Karpas-422 (cell line): ENCODE data around the gene RNPS1. TPM values are rescaled to one million over a fixed set of nuclear protein-coding genes. Genes with fewer than 3 reads are reported as not detected.
"Not testable (repeated sequence)": the region's sequence is repeated elsewhere in the genome, so short reads cannot be mapped to it uniquely, and the experiment has no call there.

Experiments
- DNase-seq: peaks from one replicate; pipeline ENCODE4 v3.0.0-alpha.2; 2015
- H2AFZ ChIP-seq: fragments of 200-600 bp; sonication (generic); 2 replicates; pipeline ENCODE4 v1.6.1; 2014; ENCODE audit warnings: antibody characterized with exemption, low read length, mixed read lengths
- H3K27ac ChIP-seq: fragments of 200-600 bp; sonication (generic); 2 replicates; pipeline ENCODE4 v1.5.1; 2014; ENCODE audit warnings: mild to moderate bottlenecking, low read length, moderate library complexity
- H3K27me3 ChIP-seq: fragments of 200-600 bp; sonication (generic); 2 replicates; pipeline ENCODE4 v1.6.1; 2014; ENCODE audit warnings: low read length, mixed read lengths
- H3K36me3 ChIP-seq: fragments of 200-600 bp; sonication (generic); 2 replicates; pipeline ENCODE4 v1.6.1; 2014; ENCODE audit warnings: low read length, mixed read lengths; ENCODE audit not compliant: insufficient read depth
- H3K4me1 ChIP-seq: fragments of 200-600 bp; sonication (generic); 2 replicates; pipeline ENCODE4 v1.6.1; 2014; ENCODE audit warnings: mild to moderate bottlenecking, low read length, mixed read lengths
- H3K4me2 ChIP-seq: fragments of 200-600 bp; sonication (generic); 2 replicates; pipeline ENCODE4 v1.6.1; 2014; ENCODE audit warnings: low read length, low read depth, mild to moderate bottlenecking; ENCODE audit not compliant: poor library complexity, severe bottlenecking
- H3K4me3 ChIP-seq: fragments of 200-600 bp; sonication (generic); 2 replicates; pipeline ENCODE4 v1.5.1; 2014; ENCODE audit warnings: mild to moderate bottlenecking, antibody characterized with exemption, low read length, mixed read lengths
- H3K79me2 ChIP-seq: fragments of 200-600 bp; sonication (generic); 2 replicates; pipeline ENCODE4 v1.6.1; 2014; ENCODE audit warnings: mild to moderate bottlenecking, low read length, mixed read lengths
- H3K9ac ChIP-seq: fragments of 200-600 bp; sonication (generic); 2 replicates; pipeline ENCODE4 v1.6.0; 2014; ENCODE audit warnings: low read length
- H3K9me2 ChIP-seq: fragments of 200-600 bp; sonication (generic), shearing (Covaris generic); replicated peaks from 2 replicates; pipeline ENCODE4 v1.6.0; 2014; ENCODE audit warnings: mild to moderate bottlenecking, low read length, moderate library complexity; ENCODE audit not compliant: insufficient read depth
- H3K9me3 ChIP-seq: fragments of 300-700, 200-600 bp; sonication (generic); 2 replicates; pipeline ENCODE4 v1.6.1; 2014; ENCODE audit warnings: low read length, mixed read lengths
- H4K20me1 ChIP-seq: fragments of 200-600 bp; sonication (generic); 2 replicates; pipeline ENCODE4 v1.6.1; 2014; ENCODE audit warnings: mild to moderate bottlenecking, antibody characterized with exemption, low read length, low read depth; ENCODE audit not compliant: insufficient read depth
- total RNA-seq: library from RNA; depleted of rRNA; stranded (reverse); fragments of >200 nt; shearing (Covaris generic); gene quantifications from 2 replicates; pipeline ENCODE4 v1.2.3, GENCODE V29; 2014; ENCODE audit warnings: low replicate concordance

RNPS1 gene
- total RNA-seq, 1 experiment from 2014 or later: 125 TPM

DNA sequence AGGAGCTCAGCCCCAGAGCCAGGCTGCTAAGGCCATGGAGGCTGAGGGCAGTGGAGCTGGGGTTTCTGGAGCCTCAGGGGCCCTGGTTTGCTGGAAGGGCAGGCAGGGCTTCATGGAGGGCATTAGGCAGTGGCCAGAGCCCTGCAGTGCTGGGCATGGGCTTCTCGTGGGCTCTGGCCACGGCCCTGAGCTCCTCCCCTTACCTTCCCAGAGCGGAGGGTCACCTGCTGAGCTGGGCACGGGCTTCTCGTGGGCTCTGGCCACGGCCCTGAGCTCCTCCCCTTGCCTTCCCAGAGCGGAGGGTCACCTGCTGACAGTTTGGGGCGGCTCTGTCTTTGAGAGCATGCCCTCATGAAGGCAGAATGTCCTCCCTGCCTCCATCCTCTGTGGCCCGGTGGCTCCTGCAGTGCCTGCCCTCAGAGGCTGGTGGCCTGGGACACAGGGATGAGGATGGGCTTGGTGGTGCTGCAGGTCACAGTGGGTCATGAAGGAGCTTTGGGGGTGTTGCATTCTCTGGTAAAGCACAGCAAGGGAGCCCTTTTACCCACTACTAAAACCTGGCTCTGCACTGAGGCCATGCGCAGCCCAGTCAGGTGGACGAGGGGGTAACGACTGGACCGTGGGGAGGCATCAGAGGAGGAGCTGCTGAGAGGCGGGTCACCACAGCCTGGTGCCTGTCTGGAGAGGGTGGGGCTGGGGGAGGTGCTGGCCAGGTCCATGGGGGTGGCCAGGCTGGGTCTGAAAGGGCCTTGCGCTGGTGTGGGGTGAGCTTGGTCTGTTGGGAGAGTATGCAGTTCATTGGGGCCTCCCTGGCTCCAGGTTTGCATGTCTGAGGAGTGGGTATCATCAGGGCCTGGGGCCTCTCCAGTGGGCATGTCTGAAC lies 2.9 kb upstream of the RNPS1 start:
- Histone ChIP-seq H3K9ac (no peak overlapping the region), H3K9me3 (no peaks in the 10 kb centered on the region), H3K27me3 (no peaks in the 10 kb centered on the region), H2AFZ (no peak overlapping the region), H3K9me2 (no peaks in the 10 kb centered on the region), H3K4me1 (peaks cover 22% of the 10 kb centered on the region), H3K4me3 (no peak overlapping the region), H3K79me2 (peaks cover 23% of the 10 kb centered on the region), H3K36me3 (peaks cover 3% of the 10 kb centered on the region; the same call in 1 of the 2 replicates), H3K27ac (no peak overlapping the region), H3K4me2 (no peak overlapping the region), H4K20me1 (peaks cover 24% of the 10 kb centered on the region)
- DNase-seq: no peak

GRCh38 chr16:2270070-2270462 lies 2.1 kb upstream of the RNPS1 start:
- peaks cover 31% of the 10 kb centered on the region for H4K20me1 ChIP-seq
- H3K9ac ChIP-seq: no peak overlapping the region
- no peaks in the 10 kb centered on the region for H3K9me2 ChIP-seq
- H3K4me1 ChIP-seq: peaks cover 25% of the 10 kb centered on the region
- no peak overlapping the region for H2AFZ ChIP-seq
- no peaks in the 10 kb centered on the region for H3K27me3 ChIP-seq
- H3K4me3 ChIP-seq: peak overlapping the region; percentile 91; the same call in 1 of the 2 replicates
- H3K9me3 ChIP-seq: no peaks in the 10 kb centered on the region
- H3K27ac ChIP-seq: no peak overlapping the region
- H3K4me2 ChIP-seq: peak overlapping the region; percentile 86
- H3K79me2 ChIP-seq: peaks cover 31% of the 10 kb centered on the region
- H3K36me3 ChIP-seq: peaks cover 9% of the 10 kb centered on the region; the same call in 1 of the 2 replicates
- no peak for DNase-seq

- Histone ChIP-seq H3K4me3 (peak overlapping the region; percentile 91), H3K36me3 (peaks cover 31% of the 10 kb centered on the region; the same call in 1 of the 2 replicates), H3K79me2 (peaks cover 56% of the 10 kb centered on the region), H4K20me1 (peaks cover 56% of the 10 kb centered on the region), H3K9ac (peak overlapping the region; percentile 85), H3K4me2 (peak overlapping the region; percentile 86), H3K4me1 (peaks cover 25% of the 10 kb centered on the region), H3K27ac (peak overlapping the region; percentile 84)
- H2AFZ ChIP-seq, DNase-seq, H3K27me3 ChIP-seq, H3K9me2 ChIP-seq, H3K9me3 ChIP-seq: not testable (repeated sequence)
Observed at GRCh38 chr16:2267505-2267912, 417 bp downstream of the RNPS1 start.

GRCh38 chr16:2266887-2267286 lies 1.0 kb downstream of the RNPS1 start:
- DNase-seq, H2AFZ ChIP-seq, H3K9me3 ChIP-seq, H3K9me2 ChIP-seq, H3K27me3 ChIP-seq: not testable (repeated sequence)
- peaks cover 25% of the 10 kb centered on the region for H3K4me1 ChIP-seq
- H3K79me2 ChIP-seq: peaks cover 63% of the 10 kb centered on the region
- peaks cover 61% of the 10 kb centered on the region for H4K20me1 ChIP-seq
- H3K27ac ChIP-seq: peak overlapping the region; percentile 37
- peak overlapping the region; percentile 86 for H3K4me2 ChIP-seq
- peaks cover 37% of the 10 kb centered on the region; the same call in 1 of the 2 replicates for H3K36me3 ChIP-seq
- peak overlapping the region; percentile 91 for H3K4me3 ChIP-seq
- H3K9ac ChIP-seq: peak overlapping the region; percentile 85

DNA sequence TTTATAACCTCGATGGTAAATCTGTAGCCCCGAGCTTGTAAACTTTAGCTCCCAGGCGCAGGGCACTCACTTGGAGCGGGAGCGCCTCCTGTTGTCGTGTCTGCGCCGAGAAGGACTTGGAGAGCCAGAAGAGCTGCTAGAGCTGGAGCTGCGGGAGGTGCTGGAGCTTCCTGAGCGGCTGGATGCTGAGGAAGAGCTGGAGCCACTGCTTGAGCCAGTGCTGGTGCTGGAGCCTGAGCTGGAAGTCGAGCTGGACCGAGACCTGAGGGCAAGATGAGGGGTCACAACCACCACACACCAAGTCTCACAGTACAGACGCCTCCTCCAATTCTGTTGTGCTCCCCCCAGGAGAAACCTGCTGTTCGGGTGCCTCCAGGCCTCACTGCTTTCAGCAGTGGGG lies 4.9 kb downstream of the RNPS1 start:
- DNase-seq, H3K27ac ChIP-seq, H2AFZ ChIP-seq, H3K27me3 ChIP-seq, H3K4me2 ChIP-seq, H3K9ac ChIP-seq, H3K9me2 ChIP-seq, H3K4me3 ChIP-seq, H3K9me3 ChIP-seq: not testable (repeated sequence)
- peaks cover 60% of the 10 kb centered on the region for H3K36me3 ChIP-seq
- peaks cover 12% of the 10 kb centered on the region for H3K4me1 ChIP-seq
- peaks cover 78% of the 10 kb centered on the region for H3K79me2 ChIP-seq
- peaks cover 61% of the 10 kb centered on the region for H4K20me1 ChIP-seq

DNA sequence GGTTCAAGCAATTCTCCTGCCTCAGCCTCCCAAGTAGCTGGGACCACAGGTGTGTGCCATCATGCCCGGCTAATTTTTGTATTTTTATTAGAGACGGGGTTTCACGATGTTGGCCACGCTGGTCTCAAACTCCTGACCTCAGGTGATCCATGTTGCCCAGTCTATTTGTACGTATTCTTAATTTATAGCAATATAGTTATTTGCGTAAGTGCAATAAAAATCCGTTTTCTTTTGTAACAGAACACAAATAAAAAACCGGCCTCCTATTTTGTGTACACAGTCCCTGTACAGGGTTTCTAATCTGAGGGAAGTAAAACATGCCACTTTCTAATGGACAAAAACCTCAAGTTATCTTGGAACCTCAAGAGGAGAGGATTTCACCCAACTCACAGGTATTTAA lies 7.7 kb downstream of the RNPS1 start:
- Histone ChIP-seq H3K9me3 (no peaks in the 10 kb centered on the region), H3K36me3 (peaks cover 78% of the 10 kb centered on the region), H4K20me1 (peaks cover 56% of the 10 kb centered on the region), H3K27ac (no peak overlapping the region), H3K4me1 (no peaks in the 10 kb centered on the region), H3K9ac (no peak overlapping the region), H3K4me2 (no peak overlapping the region), H2AFZ (no peak overlapping the region), H3K79me2 (peaks cover 61% of the 10 kb centered on the region), H3K27me3 (no peaks in the 10 kb centered on the region), H3K4me3 (no peak overlapping the region), H3K9me2 (no peaks in the 10 kb centered on the region)
- DNase-seq: no peak

- Histone ChIP-seq H4K20me1 (peaks cover 41% of the 10 kb centered on the region), H3K36me3 (peaks cover 66% of the 10 kb centered on the region), H3K79me2 (peaks cover 44% of the 10 kb centered on the region)
- H3K9me3 ChIP-seq, H3K4me3 ChIP-seq, H3K27me3 ChIP-seq, H3K9me2 ChIP-seq, H2AFZ ChIP-seq, H3K4me1 ChIP-seq, DNase-seq, H3K9ac ChIP-seq, H3K4me2 ChIP-seq, H3K27ac ChIP-seq: not testable (repeated sequence)
Observed at GRCh38 chr16:2258530-2258929, 9.4 kb downstream of the RNPS1 start.

DNA sequence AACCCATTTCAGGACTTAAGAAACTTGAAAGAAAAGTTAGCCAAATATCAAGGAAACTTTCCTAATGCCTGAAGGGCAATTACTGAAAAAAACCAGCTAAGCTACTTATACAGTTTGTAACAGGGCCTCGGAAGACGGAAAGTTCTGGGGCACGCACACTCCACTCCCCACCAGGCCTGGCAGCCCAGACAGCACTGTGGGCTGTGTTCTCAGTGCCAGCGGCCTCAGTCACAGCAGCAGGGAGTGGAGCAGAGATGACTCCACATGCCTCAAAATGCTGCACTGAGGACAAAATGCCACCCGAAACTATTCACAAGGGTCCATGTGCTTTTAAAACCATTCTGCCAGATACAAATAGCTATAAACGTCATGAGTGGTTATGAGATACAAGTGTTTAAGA lies 10.2 kb downstream of the RNPS1 start:
- H3K36me3 ChIP-seq: peaks cover 59% of the 10 kb centered on the region

More for the DNA sequence above, 10.2 kb downstream of the RNPS1 start:
- Histone ChIP-seq H2AFZ (no peak overlapping the region), H3K4me1 (peaks cover 7% of the 10 kb centered on the region; the same call in 1 of the 2 replicates), H3K4me3 (no peak overlapping the region), H3K9ac (no peak overlapping the region), H3K27me3 (no peaks in the 10 kb centered on the region), H3K79me2 (peaks cover 36% of the 10 kb centered on the region), H3K9me2 (no peaks in the 10 kb centered on the region), H3K27ac (no peak overlapping the region), H3K9me3 (no peaks in the 10 kb centered on the region), H4K20me1 (peaks cover 34% of the 10 kb centered on the region), H3K4me2 (no peak overlapping the region)
- no peak for DNase-seq
